GM18951 (cell line): ENCODE results near the gene NAALADL2.
"Not testable (repeated sequence)": the region's sequence is repeated elsewhere in the genome, so short reads cannot be mapped to it uniquely, and the experiment has no call there.

Experiments used
- POLR2A ChIP-seq: IDR thresholded peaks from 4 replicates; pipeline ENCODE4 v1.6.1; 2011; ENCODE audit warnings: mild to moderate bottlenecking; ENCODE audit not compliant: insufficient read length, insufficient read depth; ENCODE audit errors: extremely low read depth
- in situ Hi-C: fragments of 300-500 bp; cut with MboI; formaldehyde crosslinking; loops from one replicate; pipeline ENCODE4 v1.12.0; 2022; ENCODE audit warnings: low sequenced_read_pairs, mixed read lengths, inconsistent platforms; ENCODE audit not compliant: unreplicated experiment

Gene NAALADL2

DNA sequence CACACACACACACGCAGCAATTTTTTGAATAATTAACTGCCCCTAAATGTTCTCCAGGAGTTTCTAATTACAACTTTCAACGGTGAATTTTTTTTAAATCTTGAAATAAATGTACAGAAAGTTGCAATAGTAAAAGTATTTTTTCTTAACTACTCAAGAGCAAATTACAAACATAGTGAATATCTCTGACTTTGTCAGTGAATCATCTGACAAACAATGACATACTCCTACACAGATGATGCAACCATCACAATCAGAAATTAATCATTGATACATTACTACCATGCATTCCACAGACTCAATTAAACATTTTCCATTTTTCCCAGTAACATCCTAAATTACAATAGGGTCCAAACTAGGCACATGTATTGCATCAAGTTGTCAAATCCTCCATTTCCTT, 597.3 kb downstream of the NAALADL2 start:
- in situ Hi-C loops = no loop called here

DNA sequence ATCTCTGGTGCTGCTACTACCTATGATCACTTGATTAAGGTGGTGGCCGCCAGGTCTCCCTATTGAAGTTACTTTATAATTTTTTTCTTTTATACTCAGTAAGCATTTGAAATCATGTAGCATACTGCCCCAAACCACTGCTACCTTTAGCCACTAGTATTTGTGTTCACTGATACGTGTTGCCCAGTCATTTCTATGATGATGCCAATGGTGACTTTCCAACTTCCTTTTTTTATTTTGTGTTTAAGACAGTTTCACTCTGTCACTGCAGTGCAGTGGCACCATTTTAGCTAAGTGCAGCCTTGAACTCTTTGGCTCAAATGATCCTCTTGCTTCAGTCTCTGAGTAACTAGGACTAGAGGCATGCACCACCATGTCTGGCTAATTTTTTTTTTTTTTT, 598.2 kb downstream of the NAALADL2 start:
- no peak for TF ChIP-seq POLR2A
- in situ Hi-C loops = no loop called here

More for the DNA sequence above, 597.3 kb downstream of the NAALADL2 start:
- no peak for TF ChIP-seq POLR2A

- in situ Hi-C loops = not testable (repeated sequence)
These were observed 601.8 kb downstream of the NAALADL2 start for GRCh38 chr3:175460849-175461399.

DNA sequence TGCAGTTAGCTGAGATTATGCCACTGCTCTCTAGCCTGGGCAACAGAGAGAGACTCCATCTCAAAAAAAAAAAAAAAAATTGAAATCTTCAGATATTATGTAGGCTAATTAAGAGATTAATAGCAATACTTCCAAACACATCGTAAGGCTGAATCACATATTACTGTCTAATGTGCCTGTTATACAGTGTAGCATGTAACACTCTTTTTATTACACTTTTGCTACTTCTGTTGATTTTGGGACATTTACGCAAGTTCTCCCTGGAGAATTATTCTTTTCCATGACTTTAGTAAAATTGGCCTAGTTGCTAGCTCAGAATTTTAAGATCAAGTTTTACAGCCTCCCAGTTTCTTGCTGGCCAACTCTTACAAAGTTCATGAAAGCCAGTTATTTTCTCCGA, 605.2 kb downstream of the NAALADL2 start:
- in situ Hi-C loops = no loop called here
- TF ChIP-seq POLR2A = no peak

DNA sequence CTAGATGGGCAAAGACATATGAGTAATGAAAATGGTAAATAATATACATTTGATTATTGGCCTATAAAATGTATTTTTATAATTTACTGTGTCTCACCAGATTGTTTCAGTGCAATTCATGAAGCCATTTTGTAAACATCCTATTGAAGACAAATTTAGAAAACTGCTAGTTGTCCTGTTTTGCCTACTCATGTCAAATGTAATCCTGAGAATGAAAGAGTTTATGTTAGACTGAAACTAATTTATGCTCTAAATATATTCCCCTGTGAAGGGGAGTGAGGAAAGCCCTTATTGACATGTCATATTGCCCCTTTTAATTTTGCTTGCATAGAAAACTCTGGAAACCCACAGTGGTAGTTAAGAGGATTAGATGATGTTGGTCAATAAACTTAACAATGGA, 610.0 kb downstream of the NAALADL2 start:
- in situ Hi-C loops = no loop called here
- no peak for TF ChIP-seq POLR2A

GRCh38 chr3:175475765-175476164, 616.6 kb downstream of the NAALADL2 start:
- TF ChIP-seq POLR2A = no peak
- in situ Hi-C loops = no loop called here

DNA sequence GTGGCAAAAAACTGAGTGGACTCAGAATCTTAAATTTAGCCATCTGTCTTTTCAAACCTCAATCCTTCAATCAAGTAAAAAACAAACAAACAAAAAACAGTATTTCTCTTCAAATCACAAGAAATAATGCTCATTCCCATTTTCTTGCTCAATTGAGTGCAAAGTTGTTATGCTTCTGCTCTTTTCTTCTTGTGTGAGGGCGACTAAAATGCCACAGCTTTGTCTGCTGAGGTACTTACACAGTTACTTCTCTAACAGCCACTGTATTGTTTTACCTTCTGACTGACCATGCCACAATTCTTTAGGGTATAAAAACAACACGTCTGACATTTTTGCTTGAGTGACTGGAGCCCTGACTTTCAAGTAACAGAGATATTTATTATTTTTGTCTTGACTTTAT, 617.4 kb downstream of the NAALADL2 start:
- no peak for TF ChIP-seq POLR2A
- in situ Hi-C loops = no loop called here

DNA sequence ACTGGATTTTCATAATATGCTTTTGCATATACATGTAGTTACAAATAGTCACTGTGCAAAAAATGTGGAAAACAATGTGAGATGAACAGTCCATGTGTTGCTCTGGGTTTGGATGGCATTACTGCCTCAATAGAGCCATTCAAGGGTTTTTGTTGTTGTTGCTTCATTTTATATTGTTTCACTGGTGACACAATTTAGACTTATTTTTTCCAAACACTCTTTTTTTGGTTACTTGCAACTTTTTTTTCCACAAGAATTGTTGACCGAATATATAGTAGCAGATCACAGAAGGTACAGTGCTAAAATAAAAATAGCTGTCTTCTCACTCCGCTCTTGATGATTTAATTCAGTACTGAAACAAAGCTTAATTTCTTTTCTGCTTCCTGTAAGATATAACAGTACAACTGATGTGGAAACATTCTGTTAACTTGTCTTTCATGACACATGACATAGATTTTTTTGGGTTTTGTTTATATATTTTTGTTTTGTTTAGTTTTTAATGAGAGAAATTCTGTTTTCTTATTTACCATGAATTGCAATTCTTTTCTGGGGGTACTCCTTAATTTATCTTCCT, 618.6 kb downstream of the NAALADL2 start:
- no peak for TF ChIP-seq POLR2A
- in situ Hi-C loops = no loop called here

GRCh38 chr3:175478301-175478700, 619.2 kb downstream of the NAALADL2 start:
- no peak for TF ChIP-seq POLR2A
- in situ Hi-C loops = no loop called here

- no peak for TF ChIP-seq POLR2A
- in situ Hi-C loops = no loop called here
These were observed 620.0 kb downstream of the NAALADL2 start for GRCh38 chr3:175479175-175479574.

DNA sequence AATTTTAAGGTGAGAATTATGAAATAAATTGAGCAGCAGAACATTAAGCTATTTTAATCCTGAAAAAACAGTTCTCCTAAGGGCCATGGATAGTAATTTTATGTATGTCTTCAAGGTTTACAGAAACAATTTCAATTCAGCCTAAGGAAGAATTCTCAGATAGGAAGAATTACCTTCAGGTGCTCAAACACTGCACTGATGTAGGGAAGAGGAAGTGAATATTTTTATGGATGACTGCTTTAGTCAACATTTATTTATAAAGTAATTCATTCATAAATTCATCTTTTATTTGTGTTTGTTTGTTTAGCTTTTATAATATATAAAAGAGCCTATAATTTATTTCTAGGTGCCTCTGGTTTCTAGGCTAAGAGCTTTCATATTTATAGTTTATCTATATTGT, 620.7 kb downstream of the NAALADL2 start:
- no peak for TF ChIP-seq POLR2A

GRCh38 chr3:175484666-175485065, 625.5 kb downstream of the NAALADL2 start:
- no peak for TF ChIP-seq POLR2A
- in situ Hi-C loops = no loop called here

More for the DNA sequence above, 620.7 kb downstream of the NAALADL2 start:
- in situ Hi-C loops = no loop called here

- no peak for TF ChIP-seq POLR2A
- in situ Hi-C loops = no loop called here
These were observed 626.3 kb downstream of the NAALADL2 start for GRCh38 chr3:175485436-175485835.

- no peak for TF ChIP-seq POLR2A
- in situ Hi-C loops = no loop called here
These were observed 627.1 kb downstream of the NAALADL2 start for GRCh38 chr3:175486255-175486654.

- in situ Hi-C loops = no loop called here
- TF ChIP-seq POLR2A = no peak
These were observed 630.3 kb downstream of the NAALADL2 start for GRCh38 chr3:175489406-175489805.
